ENCODE measurements around the gene FUT9. TPM values are rescaled to one million over a fixed set of nuclear protein-coding genes. Genes with fewer than 3 reads are reported as not detected.

FUT9 gene
- polyA plus RNA-seq (2012; ENCODE audit: insufficient read depth, insufficient read length) = not detected

DNA sequence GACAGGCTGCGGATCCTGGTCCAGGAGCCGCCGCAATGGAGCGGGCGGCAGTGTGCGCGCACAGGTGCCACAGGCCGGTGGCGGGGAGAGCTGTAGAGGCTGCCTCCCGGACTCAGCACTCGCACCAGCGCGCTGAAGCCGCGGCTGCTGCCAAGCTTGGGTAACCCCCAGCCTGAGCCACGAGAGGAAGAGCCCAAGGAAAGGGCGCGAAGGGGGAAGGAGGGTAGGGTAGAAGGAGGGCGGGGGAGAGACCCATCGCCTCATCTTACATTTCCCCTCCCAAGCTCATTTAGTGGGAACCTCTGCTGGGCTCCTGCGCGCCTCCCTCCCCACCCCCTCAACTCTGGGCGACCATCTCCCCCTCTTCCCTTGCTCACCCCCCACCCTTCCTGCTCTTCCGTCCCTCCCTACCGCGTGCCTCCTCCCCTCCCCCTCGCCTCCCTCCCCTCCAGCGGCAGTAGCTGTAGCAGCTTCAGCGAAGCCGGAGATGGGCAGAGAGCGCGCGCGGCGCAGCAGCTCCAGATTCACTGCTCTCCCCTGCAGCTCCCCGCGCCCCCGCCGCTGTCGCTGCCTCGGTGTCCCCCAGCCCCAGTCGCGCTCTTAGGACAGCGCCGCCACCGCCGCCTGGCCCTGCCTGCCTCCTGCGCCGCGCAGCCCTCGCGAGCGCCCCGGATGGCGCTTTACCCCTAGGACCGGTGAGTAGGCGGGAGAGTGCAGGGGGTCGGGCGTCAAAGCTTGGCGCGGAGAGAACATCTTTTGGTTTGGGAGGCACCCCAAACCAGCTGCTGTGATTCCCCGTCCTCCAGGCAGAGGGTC lies at the start of gene FUT9:
Gene FUT9 (plus strand): TSS at position 457 of the 816 bp plus-strand sequence. CDS start 187,182 bp downstream, outside the sequence.
- H3K4me3 ChIP-seq (ENCODE audit: low read length) = no peak within 1 kb of the TSS
- no peak for DNase-seq (ENCODE audit: low read depth, low spot score)

DNA sequence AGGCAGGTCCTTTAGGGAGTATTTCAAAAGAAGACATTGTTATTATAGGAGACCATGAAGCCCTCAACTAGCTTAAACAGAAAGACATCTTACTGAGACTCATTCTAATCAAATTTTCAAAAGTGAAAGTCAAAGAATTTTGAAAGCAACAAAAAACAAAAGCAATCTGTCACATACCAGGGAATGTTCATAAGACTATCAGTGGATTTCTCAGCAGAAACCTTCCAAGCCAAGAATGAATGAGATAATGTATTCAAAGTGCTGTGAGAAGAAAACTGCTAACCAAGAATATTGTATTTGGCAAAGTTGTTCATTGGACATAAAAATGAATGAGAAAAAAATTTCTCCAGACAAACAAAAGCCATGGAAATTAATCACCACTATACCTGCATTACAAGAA lies 48.2 kb upstream of the FUT9 start:
- H3K4me3 ChIP-seq (ENCODE audit: low read length) = no peak overlapping the region
- no peak for DNase-seq (ENCODE audit: low read depth, low spot score)

DNA sequence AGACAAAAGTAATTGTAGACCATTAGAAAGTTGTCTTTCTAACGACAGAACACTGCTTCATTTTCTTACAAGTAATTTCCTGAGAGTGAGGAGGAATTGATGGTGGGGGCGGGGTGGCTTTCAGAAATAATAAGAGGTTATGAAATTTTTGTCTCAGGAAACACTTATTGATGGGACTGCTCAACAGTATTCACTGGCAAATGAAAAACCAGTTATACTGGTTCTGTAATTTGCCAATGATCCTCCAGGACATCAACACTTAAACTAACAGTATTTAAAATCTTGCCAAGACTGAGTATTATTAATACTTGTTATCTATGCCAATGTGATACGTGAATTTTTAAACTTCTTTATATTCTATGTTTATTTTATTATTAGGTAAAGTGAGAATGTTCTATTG lies 41.8 kb upstream of the FUT9 start:
- H3K4me3 ChIP-seq (ENCODE audit: low read length) = no peak overlapping the region
- DNase-seq (ENCODE audit: low read depth, low spot score) = no peak

DNA sequence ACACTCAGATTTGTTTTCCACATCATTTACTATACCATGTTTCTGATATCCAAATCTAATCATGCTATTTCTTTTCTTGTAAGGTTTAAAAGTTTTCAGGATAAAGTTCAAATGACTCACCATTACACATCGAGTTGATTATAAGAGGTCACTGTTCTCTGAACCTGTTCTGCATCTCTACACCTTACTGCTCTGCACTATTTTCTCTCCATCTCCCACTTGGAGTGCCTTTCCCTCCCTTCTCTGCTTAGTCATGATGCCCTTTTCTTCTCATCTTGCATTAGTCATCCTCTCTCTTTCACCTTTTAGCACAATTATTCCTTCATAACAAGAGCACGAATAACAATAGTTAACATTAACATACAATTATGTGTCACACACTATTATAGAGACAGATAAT lies 37.5 kb upstream of the FUT9 start:
- no peak for DNase-seq (ENCODE audit: low read depth, low spot score)
- no peak overlapping the region for H3K4me3 ChIP-seq (ENCODE audit: low read length)

DNA sequence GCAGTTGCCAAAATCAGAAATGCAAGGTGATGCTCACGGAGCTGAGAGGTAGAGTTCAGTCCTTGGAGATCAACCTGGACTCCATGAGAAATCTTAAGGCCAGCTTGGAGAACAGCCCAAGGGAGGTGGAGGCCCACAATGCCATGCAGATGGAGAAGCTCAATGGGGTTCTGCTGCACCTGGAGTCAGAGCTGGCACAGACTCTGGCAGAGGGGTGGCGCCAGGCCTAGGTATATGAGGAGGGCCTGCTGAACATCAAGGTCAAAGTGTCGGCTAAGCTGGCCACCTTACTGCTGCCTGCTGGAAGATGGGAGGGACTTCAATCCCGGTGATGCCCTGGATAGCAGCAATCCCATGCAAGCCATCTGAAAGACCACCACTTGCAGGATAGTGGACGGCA lies 23.9 kb upstream of the FUT9 start:
- H3K4me3 ChIP-seq (ENCODE audit: low read length) = no peak overlapping the region
- no peak for DNase-seq (ENCODE audit: low read depth, low spot score)

DNA sequence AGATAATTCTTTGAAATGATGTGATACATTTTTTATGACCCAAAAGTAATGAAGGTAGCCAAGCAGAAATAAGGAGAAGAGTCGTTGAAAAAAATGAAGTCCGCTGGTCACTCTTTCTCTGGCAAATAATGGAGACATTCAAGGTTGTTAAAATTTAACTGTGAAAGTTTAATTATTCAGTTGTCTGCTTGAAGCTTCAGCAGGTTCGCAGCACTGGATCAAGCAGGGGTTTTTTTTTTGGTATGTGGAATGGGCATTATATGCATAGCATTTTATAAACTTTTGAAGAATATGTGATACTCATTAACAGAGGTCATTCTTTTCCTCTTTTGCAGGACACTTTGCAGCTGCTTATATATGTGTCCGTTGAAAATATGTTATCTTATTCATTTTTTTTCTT lies 21.6 kb upstream of the FUT9 start:
- no peak overlapping the region for H3K4me3 ChIP-seq (ENCODE audit: low read length)
- no peak for DNase-seq (ENCODE audit: low read depth, low spot score)

DNA sequence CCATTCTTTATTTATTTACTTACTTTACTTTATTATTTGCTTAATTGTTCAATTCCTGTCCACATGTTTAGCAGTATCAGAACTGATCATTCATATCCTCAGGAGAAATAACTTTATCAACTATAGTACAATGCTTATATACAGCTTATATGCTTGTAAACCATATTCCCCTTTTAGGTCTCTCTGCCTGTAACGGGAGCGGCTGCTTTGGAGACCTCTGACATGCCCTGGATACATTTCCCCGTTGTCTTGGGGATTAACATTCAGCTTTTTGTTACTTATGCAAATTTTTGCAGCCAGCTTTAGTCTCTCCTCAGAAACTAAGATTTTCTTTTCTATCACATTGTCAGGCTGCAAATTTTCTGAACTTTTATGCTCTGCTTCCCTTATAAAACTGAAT lies 17.6 kb upstream of the FUT9 start:
- H3K4me3 ChIP-seq (ENCODE audit: low read length) = no peak overlapping the region
- no peak for DNase-seq (ENCODE audit: low read depth, low spot score)

DNA sequence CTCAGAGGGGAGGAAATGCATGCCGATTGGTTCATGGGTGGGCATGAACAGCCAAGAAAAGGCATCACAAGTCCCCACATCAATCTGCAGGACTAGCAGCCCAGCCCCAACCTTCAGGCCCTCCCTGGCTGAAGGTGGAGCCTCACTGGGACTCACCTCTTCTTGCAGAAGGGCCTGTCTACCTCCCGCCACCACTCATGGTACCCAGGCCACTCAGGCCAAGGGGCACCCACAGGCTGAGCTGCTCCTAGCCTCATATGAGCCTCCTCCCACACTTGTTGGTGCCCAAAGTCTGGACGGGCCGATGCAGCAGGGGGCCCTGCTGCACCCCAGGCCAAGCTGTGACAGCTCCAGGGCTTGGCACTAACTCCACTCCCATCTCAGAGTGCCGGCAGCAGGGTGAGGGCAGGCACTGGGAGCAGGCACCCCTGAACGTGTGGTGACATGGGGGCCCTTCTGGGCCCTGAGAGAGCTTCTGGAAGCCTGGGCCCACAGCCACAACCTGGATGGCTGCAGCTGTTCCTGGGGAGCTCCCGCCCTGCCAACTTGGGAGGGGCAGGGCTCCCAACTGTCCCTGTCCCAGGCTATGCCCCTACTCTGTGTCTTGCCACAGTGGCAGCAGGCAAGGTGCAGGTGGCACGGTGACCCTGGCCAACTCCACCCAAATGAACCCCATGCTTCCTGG lies 13.7 kb upstream of the FUT9 start:
- no peak for DNase-seq (ENCODE audit: low read depth, low spot score)
- no peak overlapping the region for H3K4me3 ChIP-seq (ENCODE audit: low read length)

DNA sequence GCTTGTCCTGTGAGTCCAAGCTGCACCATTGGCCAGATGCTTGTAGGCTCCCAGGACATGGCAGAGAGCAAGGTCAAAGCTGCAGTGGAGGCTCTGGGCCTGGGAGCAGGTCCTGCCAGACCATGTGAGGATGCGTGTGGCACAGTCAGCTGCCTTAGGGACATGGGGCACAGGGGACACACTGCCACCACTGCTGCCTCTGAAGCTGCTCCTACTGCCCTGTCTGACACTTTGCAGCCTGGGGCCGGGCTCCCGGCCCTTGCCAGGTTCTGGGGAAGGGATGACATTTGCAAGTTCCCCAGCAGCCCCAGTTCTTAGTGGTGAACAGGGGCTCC lies 13.2 kb upstream of the FUT9 start:
- no peak for DNase-seq (ENCODE audit: low read depth, low spot score)
- no peak overlapping the region for H3K4me3 ChIP-seq (ENCODE audit: low read length)

DNA sequence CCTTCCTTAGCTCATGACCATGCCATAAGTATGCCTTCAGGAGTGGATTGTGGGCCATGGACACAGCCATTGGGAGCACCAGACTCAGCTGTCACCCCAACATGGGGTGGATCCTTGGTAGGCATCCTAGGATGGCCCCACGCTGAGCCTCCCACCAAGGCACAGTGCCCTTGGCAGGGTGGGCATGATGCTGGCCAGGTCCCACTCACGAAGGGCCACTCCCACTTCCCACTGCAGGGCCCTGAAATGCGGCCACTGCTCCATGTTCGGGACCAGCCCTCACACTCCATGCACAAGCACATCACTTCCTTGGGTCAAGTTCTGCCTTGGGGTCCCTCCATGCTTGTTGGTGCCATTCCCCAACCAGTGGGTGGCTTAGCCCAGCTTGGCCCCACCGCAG lies 12.9 kb upstream of the FUT9 start:
- no peak for DNase-seq (ENCODE audit: low read depth, low spot score)
- H3K4me3 ChIP-seq (ENCODE audit: low read length) = no peak overlapping the region

DNA sequence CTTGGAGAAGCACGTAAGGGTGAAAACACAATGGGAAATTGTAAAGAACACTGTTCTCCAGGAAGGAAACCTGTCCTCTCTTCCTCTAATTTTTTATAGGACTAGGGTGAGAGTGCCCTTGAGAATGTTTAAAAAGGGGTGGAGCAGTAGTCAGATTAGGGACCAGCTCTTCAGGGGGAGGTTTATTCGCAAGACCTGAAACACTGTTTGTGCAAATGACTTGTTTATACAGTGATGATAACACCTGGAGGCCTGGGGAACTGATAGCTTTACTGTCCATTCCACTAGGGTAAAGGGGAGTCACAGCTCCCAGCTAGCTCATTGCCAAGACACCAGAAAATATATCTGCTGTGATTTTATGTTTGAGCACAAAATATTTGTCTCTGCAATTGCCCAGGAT lies 8.1 kb upstream of the FUT9 start:
- H3K4me3 ChIP-seq (ENCODE audit: low read length) = no peak overlapping the region
- DNase-seq (ENCODE audit: low read depth, low spot score) = no peak

DNA sequence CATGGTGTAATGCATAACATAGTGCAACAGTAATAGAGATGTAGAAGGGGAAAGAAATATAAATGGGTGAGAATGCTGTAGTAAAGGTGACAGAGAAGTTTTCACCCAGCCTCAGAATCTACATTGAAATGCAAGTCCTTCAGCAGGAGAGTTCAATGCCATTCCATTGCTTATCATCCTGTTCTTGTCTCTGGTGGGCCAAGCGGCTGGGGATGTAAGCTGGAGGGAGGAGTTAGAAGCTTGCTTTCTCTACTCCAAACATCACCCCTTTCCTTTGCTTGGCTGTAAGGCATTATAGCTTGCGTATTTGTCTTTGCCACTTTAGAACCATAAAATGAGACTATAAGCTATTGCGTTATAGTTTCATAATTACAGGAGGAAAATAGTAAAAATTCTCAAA lies 2.2 kb upstream of the FUT9 start:
- no peak overlapping the region for H3K4me3 ChIP-seq (ENCODE audit: low read length)
- no peak for DNase-seq (ENCODE audit: low read depth, low spot score)

DNA sequence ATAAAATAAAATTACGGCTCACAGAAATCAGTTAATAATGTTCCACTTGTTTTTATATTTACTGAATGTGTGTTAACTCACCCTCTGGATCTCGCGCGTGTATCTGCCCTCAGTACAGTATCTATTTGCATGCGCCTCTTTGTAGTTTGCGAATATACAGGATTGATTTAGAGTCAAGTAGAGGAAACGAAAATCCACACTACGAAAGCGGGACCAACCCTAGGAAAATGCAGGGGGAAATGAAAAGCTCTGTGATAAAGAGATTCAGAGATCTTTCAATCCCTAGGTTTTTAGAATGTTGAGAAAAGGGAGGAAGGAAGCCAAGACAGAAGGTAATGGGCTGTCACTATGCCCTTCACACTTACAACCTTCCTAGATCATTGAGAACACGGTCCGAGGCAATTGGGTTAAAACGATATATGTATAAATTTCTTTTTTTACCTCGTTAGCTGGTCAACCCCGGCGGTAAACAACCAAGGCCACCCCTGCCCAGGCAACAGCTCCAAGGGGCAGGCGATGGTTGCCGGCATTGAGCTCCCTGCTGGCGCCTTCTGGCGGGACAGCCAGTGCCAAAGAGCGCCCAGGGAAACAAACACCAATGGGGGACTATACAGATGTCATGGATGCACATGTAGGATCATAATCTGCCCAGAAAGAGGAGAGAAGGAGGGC lies 792 bp upstream of the FUT9 start:
- no peak overlapping the region for H3K4me3 ChIP-seq (ENCODE audit: low read length)
- DNase-seq (ENCODE audit: low read depth, low spot score) = no peak

DNA sequence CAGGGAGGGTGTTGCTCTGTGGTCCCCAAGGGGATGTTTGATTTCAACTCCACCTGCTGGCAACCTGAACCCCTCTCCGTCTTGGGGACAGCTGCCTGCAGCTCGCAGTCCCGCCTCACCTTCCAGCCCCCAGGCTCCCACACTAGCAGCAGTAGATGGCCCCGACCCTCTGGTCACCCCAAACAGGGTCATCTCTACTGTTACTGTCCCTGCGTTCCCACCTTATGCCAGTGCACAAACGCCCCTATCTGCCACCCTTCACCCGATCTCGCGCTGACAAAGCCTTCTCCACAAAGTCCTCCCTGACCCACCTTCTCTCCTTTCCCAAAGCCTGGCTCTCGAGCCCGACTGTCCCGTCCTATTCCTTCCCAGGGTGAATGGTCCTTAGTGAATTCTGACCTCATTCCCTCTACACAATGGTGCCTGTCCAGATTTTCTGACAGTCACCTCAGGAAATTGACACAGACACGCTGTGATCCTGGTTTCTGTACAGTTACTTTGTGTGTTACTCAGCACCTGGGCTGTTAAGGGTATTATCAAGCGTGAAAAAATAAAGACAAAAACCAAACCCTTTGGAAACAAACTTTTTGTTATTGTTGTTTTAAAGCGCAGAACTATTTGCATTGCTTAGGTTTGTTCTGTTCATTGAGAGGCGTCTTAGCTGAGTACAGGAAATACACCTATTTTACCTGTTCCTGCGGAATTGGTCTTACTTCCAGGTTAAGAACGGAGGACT lies 728 bp downstream of the FUT9 start:
- no peak for DNase-seq (ENCODE audit: low read depth, low spot score)
- H3K4me3 ChIP-seq (ENCODE audit: low read length) = no peak overlapping the region

DNA sequence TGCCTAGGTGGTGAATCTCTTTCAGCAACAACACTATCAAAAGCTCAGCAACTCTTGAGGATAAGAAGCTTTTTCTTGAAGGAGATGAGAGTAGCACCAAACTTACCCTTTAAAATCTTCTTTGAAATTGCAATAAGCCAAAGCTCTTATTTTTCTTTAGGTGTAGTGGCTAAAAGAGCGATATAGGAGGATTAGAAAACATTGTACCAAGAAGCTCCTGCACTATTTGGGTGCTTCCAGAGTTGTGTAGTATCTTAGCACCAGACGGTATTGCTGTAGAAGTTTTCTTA lies 1.2 kb downstream of the FUT9 start:
- DNase-seq (ENCODE audit: low read depth, low spot score) = no peak
- H3K4me3 ChIP-seq (ENCODE audit: low read length) = no peak overlapping the region

DNA sequence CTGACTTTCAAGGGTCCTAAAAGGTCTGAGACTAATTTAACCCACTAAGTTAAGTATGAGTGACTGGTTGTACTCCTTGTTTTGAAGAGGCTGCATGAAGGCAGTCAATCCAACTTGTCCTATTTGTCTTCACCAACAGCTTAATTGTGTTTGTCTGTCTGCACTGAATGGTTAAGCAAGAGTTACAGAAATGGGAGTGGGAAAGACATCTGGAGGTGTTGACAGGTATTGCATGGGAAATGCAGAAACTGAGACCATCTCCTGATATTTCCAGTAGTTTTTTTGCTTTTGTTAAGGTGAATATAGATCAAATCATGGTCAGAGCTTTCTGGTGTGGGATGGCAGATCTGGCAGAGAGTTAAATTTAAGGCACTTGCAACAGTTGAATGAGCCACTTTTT lies 6.5 kb downstream of the FUT9 start:
- DNase-seq (ENCODE audit: low read depth, low spot score) = no peak
- no peak overlapping the region for H3K4me3 ChIP-seq (ENCODE audit: low read length)

DNA sequence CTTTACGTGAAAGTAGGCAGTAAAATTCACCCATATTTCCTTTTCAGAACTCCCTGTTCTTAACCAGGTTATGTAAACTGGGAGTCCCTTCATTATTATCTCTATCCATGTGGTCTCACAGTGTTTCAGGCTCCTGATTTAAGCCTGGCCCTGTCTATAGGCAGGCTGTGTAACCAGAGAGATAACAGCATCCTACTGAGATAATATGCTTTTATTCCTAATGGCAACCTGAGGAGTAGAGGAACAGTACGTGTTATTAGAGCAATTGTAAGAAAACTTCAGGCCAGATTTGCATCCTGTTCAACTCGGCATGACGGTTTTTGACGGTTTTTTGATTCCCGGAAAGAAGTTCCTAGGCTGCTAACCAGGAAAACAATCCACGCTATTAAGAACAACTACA lies 16.9 kb downstream of the FUT9 start:
- DNase-seq (ENCODE audit: low read depth, low spot score) = no peak
- H3K4me3 ChIP-seq (ENCODE audit: low read length) = no peak overlapping the region

DNA sequence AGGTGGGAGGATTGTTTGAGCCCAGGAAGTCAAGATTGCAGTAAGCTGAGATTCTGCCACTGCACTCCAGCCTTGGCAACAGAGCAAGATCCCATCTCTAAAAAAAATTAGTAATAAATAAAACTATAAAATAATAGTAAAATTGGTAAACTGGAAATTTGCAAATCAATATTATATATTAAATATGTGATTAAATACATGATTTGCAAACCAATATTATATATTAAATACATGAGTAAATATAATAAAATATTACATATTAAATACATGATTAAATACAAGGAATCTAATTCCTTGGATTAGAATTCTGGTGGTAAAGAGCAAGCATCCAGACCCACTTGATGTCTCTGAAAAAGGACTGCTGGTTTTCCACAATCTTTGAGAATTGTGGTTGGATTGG lies 35.8 kb downstream of the FUT9 start:
- DNase-seq (ENCODE audit: low read depth, low spot score) = no peak
- no peak overlapping the region for H3K4me3 ChIP-seq (ENCODE audit: low read length)

DNA sequence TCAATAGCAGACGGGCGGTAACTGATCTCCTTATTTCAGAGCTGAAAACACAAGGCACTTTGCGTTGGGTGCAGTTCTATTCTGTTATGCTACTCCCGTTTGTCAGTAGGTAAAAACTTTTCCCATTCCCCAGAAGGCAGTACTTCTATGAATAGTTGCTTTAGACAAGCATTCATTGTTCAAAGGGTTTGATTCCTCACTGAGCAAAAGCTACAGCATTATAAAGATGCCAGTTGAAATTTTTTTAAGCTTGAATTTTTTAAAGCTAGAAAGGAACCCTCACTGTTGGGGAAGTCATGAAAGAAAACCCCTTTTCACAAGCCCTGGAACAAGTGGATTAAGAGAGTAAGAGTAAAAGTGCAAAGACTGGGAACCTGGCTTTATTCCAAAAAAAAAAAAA lies 42.3 kb downstream of the FUT9 start:
- no peak for DNase-seq (ENCODE audit: low read depth, low spot score)
- no peak overlapping the region for H3K4me3 ChIP-seq (ENCODE audit: low read length)

DNA sequence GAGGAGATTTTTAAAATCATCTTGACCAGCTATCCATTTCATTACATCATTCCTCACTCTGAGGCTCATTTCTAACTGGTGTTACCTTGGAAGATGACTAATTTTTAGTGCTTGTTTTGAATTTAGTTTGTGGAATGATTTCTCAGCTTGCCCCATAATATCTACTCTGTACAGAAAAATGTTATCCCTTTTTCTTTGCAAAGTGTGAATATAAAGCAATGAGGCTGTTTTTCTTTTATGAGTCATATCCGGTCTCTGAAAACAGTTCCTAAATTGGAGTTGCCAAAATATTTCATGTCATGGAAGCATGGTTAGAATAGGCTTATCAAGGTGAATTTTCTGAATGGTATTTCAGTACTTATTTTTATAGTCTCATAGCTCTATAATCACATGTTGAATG lies 43.8 kb downstream of the FUT9 start:
- no peak overlapping the region for H3K4me3 ChIP-seq (ENCODE audit: low read length)
- DNase-seq (ENCODE audit: low read depth, low spot score) = no peak

All from Jurkat, Clone E6-1 (cell line).